ENCODE data around the gene TUBB2A.

DNA sequence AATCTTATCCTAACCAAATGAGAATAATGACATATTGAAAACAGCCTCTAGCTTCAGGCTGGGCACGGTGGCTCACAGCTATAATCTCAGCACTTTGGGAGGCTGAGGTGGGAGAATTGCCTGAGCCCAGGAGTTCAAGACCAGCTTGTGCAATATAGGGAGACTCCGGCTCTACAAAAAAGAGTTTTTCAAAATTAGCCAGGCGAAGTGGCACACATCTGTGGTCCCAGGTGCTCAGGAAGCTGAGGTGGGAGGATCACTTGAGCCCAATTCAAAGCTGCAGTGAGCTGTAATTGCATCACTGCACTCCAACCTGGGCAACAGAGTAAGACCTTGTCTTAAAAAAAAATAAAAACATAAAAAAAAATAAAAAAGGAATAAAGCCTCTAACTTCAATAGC, 4.7 kb downstream of the TUBB2A start:
- no peak for TF ChIP-seq CTCF (IDR thresholded peaks at IDR 0.05)
- no peak for TF ChIP-seq POLR2A (IDR thresholded peaks at IDR 0.05)

Data from esophagus squamous epithelium (tissue), 4 donors.